ENCODE results near the gene ELANE.
"Not testable (repeated sequence)": the region's sequence is repeated elsewhere in the genome, so short reads cannot be mapped to it uniquely, and the experiment has no call there.

The ELANE gene

DNA sequence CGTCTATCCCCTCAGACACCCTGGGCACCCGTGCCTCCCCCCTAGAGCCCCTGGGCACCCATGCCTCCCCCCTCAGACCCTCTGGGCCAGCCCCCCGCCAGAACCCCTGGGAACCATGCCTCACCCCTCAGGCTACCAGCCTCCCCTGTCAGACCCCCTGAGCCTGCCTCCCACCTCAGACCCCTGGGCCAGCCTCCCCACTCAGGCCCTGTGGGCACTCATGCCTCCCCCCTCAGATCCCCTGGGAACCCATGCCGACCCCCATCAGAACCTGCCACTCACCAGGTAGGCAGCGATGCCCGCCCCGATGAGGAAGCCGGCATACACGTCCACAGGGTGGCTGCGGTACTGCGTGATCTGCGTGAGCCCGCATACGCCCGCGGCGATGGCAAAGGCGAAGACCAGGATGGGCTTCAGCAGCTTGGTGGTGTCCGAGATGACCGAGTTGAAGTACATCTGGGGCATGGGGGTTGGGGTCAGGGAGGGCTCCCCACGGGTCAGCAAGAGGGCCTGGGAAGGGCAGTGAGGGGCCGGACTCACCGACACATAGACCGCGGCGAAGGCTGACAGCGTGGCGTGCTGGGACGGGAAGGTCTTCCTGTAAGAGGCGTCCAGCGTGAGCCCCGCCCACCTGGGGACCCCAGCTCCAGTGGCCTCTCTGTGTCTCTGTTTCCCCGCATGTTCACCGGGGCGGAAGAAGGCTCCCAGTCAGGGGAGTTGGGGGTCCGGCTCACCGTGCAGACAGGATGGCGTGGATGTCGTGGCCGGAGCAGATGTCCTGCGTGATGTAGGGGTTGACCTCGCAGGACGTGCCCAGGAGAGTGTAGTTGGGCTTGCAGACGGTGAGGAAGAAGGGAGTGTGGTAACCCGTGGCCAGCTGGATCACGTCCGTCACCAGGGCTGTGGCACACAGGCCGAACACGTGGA, 37.7 kb upstream of the ELANE start:
- no peak for FAIRE-seq
- DNase-seq (ENCODE audit: low spot score) = no peak

DNA sequence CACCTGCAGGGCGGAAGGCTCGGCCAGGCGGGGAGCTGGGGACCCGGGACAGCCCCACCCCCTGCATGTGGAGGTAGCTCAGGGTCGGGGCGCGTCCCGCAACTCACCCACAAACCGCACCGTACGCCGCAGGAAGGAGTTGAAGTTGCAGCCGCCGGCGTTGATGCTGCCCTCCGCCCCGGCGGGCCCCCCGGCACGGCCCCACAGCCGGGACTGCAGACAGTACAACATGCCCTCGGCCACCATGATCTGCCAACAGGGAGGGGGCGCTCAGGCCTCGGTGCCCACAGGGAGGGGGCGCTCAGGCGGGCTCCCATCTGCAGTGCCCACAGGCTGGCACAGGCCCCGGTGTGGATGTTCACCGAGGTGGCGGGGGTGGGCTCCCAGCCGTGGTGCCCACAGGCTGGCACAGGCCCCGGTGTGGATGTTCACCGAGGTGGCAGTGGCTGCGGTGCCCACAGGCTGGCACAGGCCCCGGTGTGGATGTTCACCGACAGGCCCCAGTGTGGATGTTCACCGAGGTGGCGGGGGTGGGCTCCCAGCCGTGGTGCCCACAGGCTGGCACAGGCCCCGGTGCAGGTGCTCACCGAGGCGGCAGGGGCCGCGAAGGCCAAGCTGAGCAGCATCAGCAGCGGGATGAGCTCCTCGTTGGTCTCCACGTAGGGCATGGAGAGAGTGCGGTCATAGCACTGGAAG, 36.9 kb upstream of the ELANE start:
- FAIRE-seq (no peak), DNase-seq (ENCODE audit: low spot score) (no peak)

DNA sequence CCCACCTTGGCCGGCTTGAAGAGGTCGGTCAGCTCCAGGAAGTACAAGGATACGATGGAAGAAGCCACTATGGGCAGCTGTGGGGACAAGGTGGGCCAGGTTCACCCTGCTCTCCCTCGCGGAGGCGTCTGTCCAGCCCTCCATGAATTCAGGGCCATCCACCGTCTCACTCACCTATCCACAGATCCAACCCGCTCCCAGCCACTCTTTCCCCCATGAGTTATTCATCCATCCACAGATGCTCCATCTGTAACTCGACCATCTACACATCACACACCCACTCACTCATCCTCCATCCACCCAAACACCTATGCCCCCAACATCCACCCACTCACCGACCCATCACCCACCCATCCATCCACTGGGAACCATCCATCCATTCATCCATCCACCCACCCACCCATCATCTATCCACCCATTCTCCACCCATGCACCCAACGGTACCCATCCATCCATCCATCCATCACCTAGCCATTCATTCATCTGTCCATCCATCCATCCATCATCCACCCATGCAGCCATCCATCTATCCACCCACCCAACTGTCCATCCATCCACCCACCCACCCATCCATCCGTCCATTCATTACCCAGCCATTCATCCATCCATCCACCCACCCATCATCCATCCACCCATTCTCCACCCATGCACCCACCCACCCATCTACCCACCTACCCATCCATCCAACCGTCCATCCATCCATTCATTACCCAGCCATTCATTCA, 36.2 kb upstream of the ELANE start:
- DNase-seq (ENCODE audit: low spot score) = no peak
- FAIRE-seq = no peak

DNA sequence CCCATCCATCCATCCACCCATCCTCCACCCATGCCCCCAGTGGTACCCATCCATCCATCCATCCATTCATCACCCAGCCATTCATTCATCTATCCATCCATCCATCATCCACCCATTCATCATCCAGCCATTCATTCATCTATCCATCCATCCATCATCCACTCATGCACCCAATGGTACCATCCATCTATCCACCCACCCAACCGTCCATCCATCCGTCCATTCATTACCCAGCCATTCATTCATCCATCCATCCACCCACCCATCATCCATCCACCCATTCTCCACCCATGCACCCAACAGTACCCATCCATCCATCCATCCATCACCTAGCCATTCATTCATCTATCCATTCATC, 35.6 kb upstream of the ELANE start:
- DNase-seq (ENCODE audit: low spot score) (no peak), FAIRE-seq (no peak)

DNA sequence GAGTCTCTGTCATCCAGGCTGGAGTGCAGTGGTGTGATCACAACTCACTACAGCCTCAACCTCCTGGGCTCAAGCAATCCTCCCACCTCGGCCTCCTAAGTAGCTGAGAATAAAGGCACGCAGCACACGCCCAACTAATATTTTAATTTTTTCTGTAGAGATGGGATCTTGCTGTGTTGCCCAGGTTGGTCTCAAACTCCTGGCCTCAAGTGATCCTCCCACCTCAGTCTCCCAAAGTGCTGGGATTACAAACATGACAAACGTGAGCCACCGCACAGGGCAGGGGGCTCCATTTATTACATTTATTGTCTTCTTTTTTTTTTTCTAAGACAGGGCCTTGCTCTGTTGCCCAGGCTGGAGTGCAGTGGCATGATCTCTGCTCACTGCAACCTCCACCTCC, 31.9 kb upstream of the ELANE start:
- DNase-seq (ENCODE audit: low spot score); FAIRE-seq: not testable (repeated sequence)

DNA sequence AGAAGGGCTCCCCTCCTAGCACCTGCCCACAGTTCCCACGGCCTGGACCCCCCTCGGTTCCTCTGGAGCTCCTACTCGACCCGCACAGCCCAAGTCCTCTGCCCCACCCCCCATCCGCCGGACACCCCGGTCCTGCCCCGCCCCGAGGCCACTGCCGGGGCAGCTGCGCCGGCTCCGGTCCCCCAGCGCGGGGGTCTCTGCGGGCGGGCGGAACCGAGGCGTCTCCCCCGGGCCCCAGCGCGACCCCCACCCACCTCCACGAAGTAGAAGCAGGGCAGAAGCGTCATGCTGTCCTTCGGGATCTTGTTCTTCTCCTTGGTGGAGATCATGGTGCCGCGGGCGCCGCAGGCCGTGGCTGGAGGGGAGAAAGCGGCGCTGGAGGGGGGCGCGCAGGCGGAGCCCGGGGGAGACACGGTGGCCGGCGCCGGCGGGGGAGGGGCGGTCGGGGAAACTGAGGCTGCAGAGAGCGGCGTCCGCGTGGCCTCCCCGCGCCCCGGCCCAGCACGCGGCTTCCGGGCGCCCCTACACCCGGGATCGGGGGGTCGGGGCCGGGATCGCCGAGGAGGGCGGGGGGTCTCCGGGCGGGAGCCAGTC, 30.8 kb upstream of the ELANE start:
- FAIRE-seq (no peak), DNase-seq (ENCODE audit: low spot score) (no peak)

DNA sequence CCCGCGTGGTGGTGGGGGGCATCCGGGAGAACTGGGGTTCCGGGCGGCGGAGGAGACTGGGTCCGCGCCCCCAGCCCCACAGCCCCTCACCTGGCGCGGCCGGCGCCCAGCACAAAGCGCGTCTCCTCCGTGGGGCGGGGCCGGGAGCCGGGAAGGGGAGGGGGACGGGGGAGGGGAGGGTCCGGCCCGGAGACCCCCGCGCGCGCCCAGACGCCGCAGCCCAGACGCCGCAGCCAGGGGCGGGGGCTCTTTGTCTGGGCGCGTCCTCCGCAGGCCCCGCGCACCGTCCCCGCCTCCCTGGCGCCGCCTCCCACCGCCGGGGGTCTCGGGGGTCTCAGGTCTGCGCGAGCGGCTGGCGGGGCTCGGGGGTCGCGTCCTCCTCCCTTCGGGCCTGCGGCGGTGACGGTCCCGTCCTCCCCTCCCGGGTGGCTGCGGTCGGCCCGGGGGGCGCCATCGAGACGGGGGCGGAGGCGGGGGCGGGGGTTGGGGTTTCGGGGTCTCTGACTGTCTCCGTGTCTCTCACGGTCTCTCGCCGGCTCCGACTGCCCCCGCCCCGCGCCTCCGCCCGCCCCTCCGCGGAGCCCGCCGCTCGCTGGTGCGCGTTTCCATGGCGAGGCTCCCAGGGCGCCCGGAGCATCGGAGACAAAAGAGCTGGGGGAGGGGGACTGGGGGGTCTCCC, 30.1 kb upstream of the ELANE start, which contains the start of gene PLPPR3:
Gene PLPPR3 (minus strand): TSS at position 131 of the 679 bp plus-strand sequence. CDS start 396 bp downstream, outside the sequence.
- DNase-seq (ENCODE audit: low spot score) (no peak), FAIRE-seq (no peak)

DNA sequence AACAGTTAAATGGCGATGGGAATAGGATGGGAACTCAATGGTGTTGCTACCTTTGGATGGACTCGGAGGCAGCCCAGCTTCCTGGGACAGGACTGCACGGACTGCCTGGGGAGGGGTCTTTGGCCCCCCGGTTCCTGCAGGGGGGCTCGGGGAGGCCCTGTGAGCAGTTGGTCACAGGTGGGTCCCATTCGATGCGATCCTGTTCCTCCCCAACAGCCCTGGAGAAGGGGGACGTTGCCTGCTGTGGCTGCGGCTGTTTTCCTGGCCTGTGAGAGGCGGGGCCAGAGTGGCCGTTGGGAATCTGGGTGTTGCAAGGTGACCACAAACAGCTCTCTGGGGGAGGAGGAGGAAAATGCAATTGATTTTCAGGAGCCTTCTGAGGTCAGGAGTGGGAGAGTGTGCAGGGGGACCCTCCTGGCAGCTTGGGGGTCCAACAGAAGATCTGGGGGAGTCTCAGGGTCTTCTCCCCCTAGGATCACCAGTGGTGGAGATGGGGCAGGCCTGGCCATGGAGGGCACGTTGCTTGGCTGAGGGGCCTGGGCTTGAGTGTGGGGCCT, 28.5 kb upstream of the ELANE start:
- DNase-seq (ENCODE audit: low spot score) = peak; percentile 24

DNA sequence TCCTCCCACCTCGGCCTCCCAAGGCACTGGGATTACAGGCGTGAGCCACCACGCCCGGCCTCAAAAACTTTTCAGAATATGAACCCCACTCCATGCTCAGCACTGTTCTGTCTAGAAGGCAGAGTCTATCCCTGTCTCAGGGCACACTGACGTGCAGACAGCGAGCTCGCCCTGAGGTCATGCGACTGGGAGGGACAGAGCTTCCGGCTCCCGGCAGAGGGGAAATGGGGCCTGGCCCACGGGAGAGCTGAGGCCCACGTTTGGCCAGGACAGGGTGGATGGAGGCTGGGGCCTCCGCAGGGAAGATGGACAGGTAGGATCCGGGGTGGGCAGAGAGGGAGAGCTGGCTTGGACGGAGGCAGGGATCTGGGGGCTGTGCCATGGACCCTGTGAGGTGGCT, 27.2 kb upstream of the ELANE start:
- DNase-seq (ENCODE audit: low spot score) = no peak

More for the DNA sequence above, 28.5 kb upstream of the ELANE start:
- FAIRE-seq = no peak

DNA sequence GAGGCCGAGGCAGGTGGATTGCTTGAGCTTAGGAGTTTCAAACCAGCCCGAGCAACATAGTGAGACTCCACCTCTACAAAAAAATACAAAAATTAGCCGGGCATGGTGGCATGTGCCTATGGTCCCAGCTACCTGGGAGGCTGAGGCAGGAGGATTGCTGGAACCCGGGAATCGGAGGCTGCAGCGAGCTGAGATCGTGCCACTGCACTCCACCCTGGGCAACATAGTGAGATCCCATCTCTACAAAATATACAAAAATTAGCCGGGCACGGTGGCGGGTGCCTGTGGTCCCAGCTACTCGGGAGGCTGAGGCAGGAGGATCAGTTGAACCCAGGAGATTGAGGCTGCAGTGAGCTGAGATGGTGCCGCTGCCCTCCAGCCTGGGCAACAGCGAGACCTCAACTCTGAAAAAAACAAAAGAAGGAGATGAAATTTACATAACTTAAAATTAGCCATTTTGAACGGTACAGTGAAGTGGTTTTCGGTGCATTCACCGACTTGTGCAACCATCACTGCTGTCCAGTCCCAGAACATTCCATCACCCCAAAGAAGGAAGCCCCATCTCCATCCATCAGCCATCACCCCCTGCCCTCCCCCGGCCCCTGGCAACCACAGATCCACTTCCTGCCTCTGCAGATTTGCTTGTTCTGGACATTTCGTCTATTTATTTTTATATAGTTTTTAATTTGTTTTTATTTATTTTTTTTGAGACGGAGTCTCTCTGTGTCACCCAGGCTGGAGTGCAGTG, 26.0 kb upstream of the ELANE start:
- FAIRE-seq (no peak), DNase-seq (ENCODE audit: low spot score) (no peak)

More for the DNA sequence above, 27.2 kb upstream of the ELANE start:
- FAIRE-seq = no peak

DNA sequence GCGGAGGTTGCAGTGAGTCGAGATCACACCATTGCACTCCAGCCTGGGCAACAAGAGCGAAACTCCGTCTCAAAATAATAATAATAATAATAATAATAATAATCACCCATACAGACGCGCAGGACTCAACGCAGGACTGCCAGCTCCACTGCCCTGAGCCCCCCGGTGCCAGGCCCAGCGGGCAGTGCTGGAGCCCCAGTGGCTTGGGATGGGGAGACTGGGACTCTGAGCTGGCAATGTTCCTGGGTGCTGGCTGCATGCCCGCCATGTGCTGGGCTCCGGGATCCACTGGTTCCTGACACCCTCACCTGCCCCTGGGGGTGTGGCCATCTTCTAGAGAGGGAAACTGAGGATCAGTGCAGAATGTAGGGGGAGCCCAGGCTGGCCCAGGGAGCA, 24.8 kb upstream of the ELANE start:
- DNase-seq (ENCODE audit: low spot score) = no peak
- no peak for FAIRE-seq

DNA sequence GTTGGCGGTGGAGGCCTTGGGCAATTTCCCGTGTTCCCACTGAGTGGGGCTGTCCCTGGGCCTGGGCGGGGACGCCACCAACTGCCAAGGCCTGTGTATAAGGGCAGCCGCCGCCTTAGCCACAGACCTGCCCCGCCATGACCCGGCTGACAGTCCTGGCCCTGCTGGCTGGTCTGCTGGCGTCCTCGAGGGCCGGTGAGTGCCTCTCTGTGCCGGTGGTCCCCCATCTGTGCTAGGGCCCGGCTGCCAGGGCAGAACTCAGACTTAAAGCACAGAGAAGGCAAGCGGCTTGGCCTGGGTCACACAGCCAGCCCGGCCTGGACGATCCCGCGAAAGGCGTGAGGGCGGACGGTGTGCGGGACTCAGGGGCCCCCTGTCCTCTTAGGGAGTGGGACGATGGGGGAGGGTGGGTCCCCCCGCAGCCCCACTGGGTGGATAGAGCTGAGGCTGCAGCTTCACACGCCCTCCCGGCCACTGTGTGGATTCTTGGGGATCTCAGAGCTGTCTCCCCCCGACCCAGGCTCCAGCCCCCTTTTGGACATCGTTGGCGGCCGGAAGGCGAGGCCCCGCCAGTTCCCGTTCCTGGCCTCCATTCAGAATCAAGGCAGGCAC, 24.3 kb upstream of the ELANE start, which contains the start of gene AZU1:
Gene AZU1 (plus strand): TSS at position 128 of the 612 bp plus-strand sequence. CDS start 10 bp downstream, at position 138.
- FAIRE-seq (no peak), DNase-seq (ENCODE audit: low spot score) (no peak)

DNA sequence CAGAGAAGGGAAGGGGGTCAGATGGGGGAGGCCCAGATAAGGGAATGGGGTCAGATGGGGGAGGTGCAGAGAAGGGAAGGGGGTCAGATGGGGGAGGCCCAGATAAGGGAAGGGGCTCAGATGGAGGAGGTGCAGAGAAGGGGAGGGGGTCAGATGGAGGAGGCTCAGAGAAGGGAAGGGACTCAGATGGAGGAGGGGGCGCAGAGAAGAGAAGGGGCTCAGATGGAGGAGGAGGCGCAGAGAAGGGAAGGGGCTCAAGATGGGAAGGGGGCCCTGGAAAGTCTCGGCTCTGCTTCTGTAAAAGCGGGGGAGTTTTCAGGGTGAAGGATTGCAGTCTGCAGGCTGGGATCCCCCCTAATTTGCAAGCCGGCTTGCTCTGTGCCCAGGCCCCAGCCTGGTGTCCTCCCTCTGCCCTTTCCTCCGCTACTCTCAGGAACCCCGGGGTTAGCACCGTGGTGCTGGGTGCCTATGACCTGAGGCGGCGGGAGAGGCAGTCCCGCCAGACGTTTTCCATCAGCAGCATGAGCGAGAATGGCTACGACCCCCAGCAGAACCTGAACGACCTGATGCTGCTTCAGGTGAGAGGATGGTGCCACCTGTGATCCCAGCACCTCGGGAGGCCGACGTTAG, 22.9 kb upstream of the ELANE start:
- DNase-seq (ENCODE audit: low spot score) (no peak), FAIRE-seq (no peak)

DNA sequence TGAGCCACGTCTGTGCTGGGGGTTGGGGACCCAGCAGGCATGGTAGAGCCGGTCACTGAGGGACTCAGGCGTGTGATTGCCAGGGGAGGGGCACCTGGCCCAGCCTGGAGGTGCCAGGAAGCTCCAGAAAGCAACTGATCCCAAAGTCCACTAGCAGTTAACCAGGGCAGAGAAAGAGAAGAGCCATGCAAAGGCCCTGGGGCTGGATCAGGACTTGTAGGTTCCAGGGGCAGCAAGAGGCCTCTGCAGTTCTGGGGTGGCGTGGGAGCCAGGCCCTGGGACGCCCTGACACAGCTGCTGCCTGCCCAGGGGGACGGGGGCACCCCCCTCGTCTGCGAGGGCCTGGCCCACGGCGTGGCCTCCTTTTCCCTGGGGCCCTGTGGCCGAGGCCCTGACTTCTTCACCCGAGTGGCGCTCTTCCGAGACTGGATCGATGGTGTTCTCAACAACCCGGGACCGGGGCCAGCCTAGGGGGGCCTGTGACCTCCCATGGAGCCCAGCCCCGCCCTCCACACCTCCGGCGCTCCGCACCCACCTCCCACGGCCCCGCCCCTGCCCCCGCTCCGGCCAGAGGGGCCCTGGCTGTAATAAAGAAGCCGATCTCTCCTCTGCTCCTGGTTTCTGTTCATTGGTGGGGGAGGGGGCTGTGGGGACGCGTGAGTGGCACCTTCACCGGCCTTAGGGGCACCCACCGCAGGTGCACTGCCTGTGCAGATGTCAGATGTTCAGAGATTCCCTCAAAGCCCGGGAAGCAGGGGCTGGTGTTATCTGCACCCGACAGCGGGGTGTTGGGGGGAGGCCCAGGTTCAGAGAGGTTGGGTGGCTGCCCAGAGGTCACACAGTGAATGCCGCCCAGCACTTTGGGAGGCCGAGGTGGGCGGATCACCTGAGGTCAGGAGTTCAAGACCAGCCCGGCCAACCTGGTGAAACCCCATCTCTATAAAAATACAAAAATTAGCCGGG, 20.4 kb upstream of the ELANE start:
- no peak for DNase-seq (ENCODE audit: low spot score)
- no peak for FAIRE-seq

DNA sequence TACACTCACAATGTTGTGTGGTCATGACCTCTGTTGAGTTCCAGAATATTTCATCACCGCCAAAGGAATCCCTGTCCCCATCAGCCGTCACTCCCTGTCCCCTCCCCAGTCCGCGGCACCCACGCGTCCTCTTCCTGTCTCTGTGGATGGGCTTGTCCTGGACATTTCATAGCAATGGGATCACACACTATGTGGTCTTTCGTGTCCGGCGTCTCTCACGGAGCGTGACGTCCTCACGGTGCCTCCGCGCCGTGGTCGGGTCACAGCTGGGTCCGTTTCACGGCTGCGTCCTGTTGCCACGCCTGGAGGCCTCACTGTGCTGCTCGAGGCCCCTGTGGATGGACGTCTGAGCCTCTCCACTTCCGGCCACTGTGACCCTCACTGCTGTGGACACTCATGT, 17.9 kb upstream of the ELANE start:
- DNase-seq (ENCODE audit: low spot score) = no peak
- FAIRE-seq = no peak

DNA sequence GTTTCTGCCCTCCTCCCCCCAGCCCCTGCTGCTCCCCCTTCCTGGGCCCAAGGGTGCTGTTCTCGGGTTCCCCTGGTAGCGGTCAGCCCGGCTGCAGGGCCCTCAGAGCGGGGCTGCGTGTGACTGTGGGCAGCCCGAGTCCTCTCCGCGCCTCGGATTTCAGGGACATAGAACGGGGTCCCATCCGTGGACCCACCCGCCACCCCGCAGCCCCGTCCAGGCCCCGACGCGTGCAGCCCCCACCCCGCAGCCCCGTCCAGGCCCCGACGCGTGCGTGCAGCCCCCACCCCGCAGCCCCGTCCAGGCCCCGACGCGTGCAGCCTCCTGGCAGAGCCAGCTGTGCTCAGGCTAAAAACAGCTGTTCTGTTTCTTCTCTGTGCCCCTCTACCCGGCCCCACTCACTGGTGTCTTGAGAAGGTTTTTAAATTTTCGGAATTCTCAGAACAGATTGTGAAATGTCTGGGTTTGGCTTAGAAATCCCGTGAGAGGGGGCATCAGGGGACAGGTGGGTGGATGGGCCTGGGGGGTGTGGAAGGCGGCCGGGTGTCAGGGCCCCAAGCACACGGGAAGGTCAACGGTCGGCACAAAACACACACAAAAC, 16.8 kb upstream of the ELANE start:
- FAIRE-seq (no peak), DNase-seq (ENCODE audit: low spot score) (no peak)

DNA sequence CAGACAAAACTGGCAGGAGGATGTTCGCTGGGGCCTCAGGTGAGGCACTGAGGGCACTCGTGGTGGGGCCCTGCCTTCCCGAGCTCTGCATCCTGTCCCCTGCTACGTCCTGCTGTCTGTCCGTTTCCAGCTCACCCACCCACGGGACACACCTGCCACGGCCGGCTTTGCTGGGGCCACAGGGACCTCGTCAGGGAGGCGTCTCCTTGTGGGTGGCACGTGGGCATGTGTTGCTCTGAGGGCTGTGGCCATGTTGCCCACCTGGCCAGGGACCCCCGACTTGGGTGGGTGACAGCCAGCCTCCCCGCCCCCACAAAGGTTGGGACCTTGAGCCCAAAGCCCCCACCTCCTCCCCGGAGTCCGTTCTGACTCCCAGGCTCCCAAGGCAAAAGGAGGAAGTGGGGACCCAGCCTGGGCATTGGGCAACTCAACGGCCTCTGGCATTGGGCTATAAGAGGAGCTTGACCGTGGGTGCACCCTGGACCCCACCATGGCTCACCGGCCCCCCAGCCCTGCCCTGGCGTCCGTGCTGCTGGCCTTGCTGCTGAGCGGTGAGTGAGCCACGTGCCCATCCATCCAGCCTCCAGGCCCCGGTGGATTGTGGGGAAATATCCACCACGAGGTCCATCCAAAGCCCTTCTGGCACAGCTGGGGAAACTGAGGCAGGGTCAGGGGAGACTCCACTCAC, 11.4 kb upstream of the ELANE start, which contains the start of gene PRTN3:
Gene PRTN3 (plus strand): TSS at position 481 of the 688 bp plus-strand sequence. CDS start 10 bp downstream, at position 491.
- DNase-seq (ENCODE audit: low spot score) = no peak
- no peak for FAIRE-seq
